Thyroid gland (tissue), 4 donors: ENCODE data around the gene PCBP3.

Source experiments
- POLR2A ChIP-seq, 2 donors: fragments of 450-650 bp; IDR thresholded peaks; one replicate each; pipeline ENCODE4 v1.6.1; 2017; ENCODE audit warnings: antibody characterized with exemption in 2 of 2, mild to moderate bottlenecking in 2 of 2, moderate library complexity in 1 of 2
- TF ChIP-seq, protein P1 (sequence below), 6 experiments: fragments of 200-600 bp in 3 of 6; fragments of 450-650 bp in 3 of 6; sonication (generic) in 3 of 6; IDR thresholded peaks; one replicate each; pipeline ENCODE4 v1.5.1; 2016 to 2019; ENCODE audit warnings: antibody characterized with exemption in 6 of 6, mild to moderate bottlenecking in 2 of 6, inconsistent platforms in 1 of 6, moderate library complexity in 1 of 6

DNA sequence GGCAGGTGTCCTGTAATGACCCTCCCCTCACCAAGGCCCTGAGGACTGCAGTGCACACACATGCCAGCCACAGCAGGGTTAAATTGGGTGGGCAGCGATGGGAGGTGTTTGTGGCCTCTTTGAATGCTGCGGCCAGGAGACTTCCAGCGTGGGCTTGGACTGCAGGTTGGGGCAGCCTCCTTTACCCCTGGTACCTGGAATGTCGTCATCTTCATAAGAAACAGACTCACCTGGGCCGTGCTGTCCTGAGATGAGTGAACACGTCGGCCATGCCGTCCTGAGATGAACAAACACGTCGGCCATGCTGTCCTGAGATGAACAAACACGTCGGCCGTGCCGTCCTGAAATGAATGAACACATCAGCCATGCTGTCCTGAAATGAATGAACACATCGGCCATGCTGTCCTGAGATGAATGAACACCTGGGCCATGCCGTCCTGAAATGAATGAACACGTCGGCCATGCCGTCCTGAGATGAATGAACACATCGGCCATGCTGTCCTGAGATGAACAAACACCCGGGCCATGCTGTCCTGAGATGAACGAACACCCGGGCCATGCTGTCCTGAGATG is 288.0 kb downstream of the PCBP3 start:
- no peak for TF ChIP-seq POLR2A (IDR thresholded peaks at IDR 0.05)
- TF ChIP-seq, protein P1, sequence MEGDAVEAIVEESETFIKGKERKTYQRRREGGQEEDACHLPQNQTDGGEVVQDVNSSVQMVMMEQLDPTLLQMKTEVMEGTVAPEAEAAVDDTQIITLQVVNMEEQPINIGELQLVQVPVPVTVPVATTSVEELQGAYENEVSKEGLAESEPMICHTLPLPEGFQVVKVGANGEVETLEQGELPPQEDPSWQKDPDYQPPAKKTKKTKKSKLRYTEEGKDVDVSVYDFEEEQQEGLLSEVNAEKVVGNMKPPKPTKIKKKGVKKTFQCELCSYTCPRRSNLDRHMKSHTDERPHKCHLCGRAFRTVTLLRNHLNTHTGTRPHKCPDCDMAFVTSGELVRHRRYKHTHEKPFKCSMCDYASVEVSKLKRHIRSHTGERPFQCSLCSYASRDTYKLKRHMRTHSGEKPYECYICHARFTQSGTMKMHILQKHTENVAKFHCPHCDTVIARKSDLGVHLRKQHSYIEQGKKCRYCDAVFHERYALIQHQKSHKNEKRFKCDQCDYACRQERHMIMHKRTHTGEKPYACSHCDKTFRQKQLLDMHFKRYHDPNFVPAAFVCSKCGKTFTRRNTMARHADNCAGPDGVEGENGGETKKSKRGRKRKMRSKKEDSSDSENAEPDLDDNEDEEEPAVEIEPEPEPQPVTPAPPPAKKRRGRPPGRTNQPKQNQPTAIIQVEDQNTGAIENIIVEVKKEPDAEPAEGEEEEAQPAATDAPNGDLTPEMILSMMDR (IDR thresholded peaks at IDR 0.05): no peak
